Astrocyte of the cerebellum (primary cell): Measurements from ENCODE around the gene SLAMF8.
A peak's percentile ranks its signal among the peaks of the same experiment; 100 is the strongest.

Experiments used
- DNase-seq: peaks from one replicate; pipeline ENCODE4 v3.0.0-alpha.2; 2011; ENCODE audit warnings: low read depth
- H3K4me3 ChIP-seq: 2 replicates; pipeline ENCODE4 v1.5.1; 2011; ENCODE audit warnings: mild to moderate bottlenecking, low read depth, low read length, moderate library complexity
- CTCF ChIP-seq: IDR thresholded peaks from 2 replicates; pipeline ENCODE4 v1.5.1; 2012; ENCODE audit warnings: low read length, low read depth, moderate library complexity, mild to moderate bottlenecking; ENCODE audit errors: missing control alignments
- in situ Hi-C: cut with HindIII; loops from 2 replicates; pipeline ENCODE4 v1.10.0; 2017; ENCODE audit warnings: low sequenced_read_pairs

Gene SLAMF8

GRCh38 chr1:159798893-159799292, 27.8 kb upstream of the SLAMF8 start:
- peak; percentile 77 for TF ChIP-seq CTCF
- no peak overlapping the region for H3K4me3 ChIP-seq
- in situ Hi-C loops, result loop anchor here (5.0 to 25.0 kb wide), 2 partner anchors 93 to 213 kb away; no protein-coding TSS in a partner anchor
- peak; percentile 70 for DNase-seq

- in situ Hi-C loops, result loop anchor here (5.0 to 25.0 kb wide), 2 partner anchors 93 to 213 kb away; no protein-coding TSS in a partner anchor
- no peak overlapping the region for H3K4me3 ChIP-seq
- no peak for TF ChIP-seq CTCF
- no peak for DNase-seq
These were observed 27.2 kb upstream of the SLAMF8 start for GRCh38 chr1:159799446-159799985.

DNA sequence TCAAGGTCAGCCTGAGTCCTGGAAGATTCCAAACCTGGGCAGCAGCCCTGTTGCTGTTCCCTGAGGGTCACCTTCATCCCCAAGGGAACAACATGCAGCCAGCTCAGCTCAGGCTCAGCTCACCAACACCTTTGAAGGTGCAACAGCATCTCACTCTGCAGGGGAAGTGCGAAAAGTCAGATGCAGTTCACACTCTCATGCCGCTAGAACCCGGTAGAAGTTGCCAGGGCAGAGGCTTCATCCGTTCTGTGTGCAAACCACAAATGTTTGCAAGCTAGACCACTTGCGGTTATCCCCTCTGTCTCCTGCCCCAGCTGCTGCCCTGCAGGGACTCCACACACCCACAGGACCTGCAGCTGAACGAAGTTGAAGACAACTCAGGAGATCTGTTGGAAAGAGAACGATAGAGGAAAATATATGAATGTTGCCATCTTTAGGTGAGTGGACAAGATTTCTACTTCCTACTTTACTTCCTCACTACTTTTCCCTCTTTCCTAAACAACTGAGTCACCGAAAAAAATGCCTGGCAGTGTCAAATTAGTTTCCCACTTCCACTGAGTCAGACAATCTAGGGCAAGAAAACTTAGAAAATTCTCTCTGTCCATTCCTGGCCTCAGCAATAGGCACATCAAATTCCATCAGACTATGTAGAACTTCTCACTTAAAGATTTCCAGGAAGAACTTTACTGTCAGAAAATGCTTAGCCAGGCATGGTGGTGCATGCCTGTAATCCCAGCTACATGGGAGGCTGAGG, 26.3 kb upstream of the SLAMF8 start:
- in situ Hi-C loops, result no loop called here
- DNase-seq, result no peak
- H3K4me3 ChIP-seq, result no peak overlapping the region
- no peak for TF ChIP-seq CTCF

- DNase-seq, result no peak
- no peak for TF ChIP-seq CTCF
- in situ Hi-C loops, result no loop called here
- no peak within 1 kb of the TSS for H3K4me3 ChIP-seq
These were observed 24.6 kb upstream of the SLAMF8 start, which contains the start of gene FCRL6 for GRCh38 chr1:159802111-159802510. FCRL6 (plus strand) TSS chr1:159802360; CDS start chr1:159802425, 65 bp downstream.

- no peak overlapping the region for H3K4me3 ChIP-seq
- no peak for DNase-seq
- TF ChIP-seq CTCF, result no peak
- in situ Hi-C loops, result no loop called here
These were observed 22.6 kb upstream of the SLAMF8 start for GRCh38 chr1:159803956-159804689.

DNA sequence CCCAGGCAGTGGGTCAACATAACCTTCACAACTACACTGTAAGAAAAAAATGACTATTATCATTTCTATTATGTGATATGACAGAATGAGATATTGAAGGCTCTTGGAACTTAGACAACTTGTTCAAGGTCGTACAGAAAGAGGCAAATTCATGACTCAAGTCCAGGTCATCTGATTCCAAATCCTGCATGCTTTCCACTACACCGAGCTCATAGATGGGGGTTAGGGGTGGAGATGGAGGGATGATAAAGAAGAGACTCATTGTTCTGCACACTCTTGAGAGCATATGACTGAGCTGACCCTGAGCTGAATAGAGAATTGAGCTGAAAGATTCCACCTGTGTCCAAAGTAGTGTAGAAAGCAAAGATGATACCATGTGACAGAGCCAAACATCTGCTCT, 21.7 kb upstream of the SLAMF8 start:
- DNase-seq, result no peak
- no peak for TF ChIP-seq CTCF
- H3K4me3 ChIP-seq, result no peak overlapping the region
- in situ Hi-C loops, result no loop called here
